Ascending aorta (tissue), 2 donors: ENCODE data around the gene GALNT13. TPM values are rescaled to one million over a fixed set of nuclear protein-coding genes. Genes with fewer than 3 reads are reported as not detected.

Experiments used
- DNase-seq, 2 donors: peaks; one replicate each; pipeline ENCODE4 v3.0.0-alpha.2; 2019; ENCODE audit warnings: low spot score in 2 of 2
- H3K27ac ChIP-seq, 2 donors: fragments of 200-600 bp; sonication (generic); one replicate each; pipeline ENCODE4 v1.5.1; 2016 to 2017; ENCODE audit warnings: mild to moderate bottlenecking in 1 of 2
- H3K27me3 ChIP-seq: fragments of 200-600 bp; sonication (generic); one replicate; pipeline ENCODE4 v1.5.1; 2017
- H3K36me3 ChIP-seq, 2 donors: fragments of 200-600 bp; sonication (generic); one replicate each; pipeline ENCODE4 v1.5.1; 2016
- H3K4me1 ChIP-seq, 2 donors: fragments of 200-600 bp; sonication (generic); one replicate each; pipeline ENCODE4 v1.5.1; 2016 to 2017; ENCODE audit warnings: mild to moderate bottlenecking in 1 of 2
- H3K4me3 ChIP-seq, 2 donors: fragments of 200-600 bp; sonication (generic); one replicate each; pipeline ENCODE4 v1.5.1; 2016 to 2017; ENCODE audit warnings: mild to moderate bottlenecking in 1 of 2
- H3K9me3 ChIP-seq, 2 donors: fragments of 200-600 bp; sonication (generic); one replicate each; pipeline ENCODE4 v1.5.1; 2016
- intact Hi-C: fragments of 100-400 bp; cut with DNase I; formaldehyde crosslinking; loops from one replicate; pipeline ENCODE4 v1.15.1; 2023
- total RNA-seq: library from RNA; depleted of rRNA; stranded (reverse); fragments of >200 nt; gene quantifications from one replicate; pipeline ENCODE4 v1.1.0, GENCODE V29; 2016
- TF ChIP-seq, protein P1 (sequence below), 3 experiments: fragments of 200-600 bp in 2 of 3; fragments of 450-650 bp in 1 of 3; sonication (generic) in 2 of 3; IDR thresholded peaks; one replicate each; pipeline ENCODE4 v1.5.1; 2016 to 2019; ENCODE audit warnings: antibody characterized with exemption in 3 of 3, mild to moderate bottlenecking in 1 of 3, moderate library complexity in 1 of 3

The GALNT13 gene
- total RNA-seq, 1 donor from 2014 or later, result not detected

DNA sequence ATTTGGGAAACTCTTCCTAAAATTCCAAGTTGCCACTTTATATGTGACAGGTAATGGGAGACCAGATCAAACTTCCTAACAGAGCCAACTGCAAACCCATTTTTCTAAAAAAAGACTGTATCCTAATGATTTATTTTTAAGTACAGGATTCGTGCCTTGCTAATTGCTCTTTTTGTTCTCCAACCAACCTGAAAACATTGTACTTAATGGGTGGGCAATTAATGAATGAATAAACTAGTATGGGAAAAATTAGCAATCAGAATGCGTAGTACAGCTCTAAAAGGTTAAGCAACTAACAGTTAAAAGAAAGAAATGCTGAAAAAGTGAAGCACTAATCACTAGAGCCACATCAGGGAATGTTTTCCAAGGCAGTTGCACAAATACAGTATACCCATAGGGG, 609.6 kb downstream of the GALNT13 start:
- H3K9me3 ChIP-seq, result no peaks in the 10 kb centered on the region
- no peaks in the 10 kb centered on the region for H3K27me3 ChIP-seq
- no peak for DNase-seq
- H3K27ac ChIP-seq, result no peak overlapping the region
- no peaks in the 10 kb centered on the region for H3K36me3 ChIP-seq
- H3K4me1 ChIP-seq, result no peaks in the 10 kb centered on the region
- TF ChIP-seq, protein P1, sequence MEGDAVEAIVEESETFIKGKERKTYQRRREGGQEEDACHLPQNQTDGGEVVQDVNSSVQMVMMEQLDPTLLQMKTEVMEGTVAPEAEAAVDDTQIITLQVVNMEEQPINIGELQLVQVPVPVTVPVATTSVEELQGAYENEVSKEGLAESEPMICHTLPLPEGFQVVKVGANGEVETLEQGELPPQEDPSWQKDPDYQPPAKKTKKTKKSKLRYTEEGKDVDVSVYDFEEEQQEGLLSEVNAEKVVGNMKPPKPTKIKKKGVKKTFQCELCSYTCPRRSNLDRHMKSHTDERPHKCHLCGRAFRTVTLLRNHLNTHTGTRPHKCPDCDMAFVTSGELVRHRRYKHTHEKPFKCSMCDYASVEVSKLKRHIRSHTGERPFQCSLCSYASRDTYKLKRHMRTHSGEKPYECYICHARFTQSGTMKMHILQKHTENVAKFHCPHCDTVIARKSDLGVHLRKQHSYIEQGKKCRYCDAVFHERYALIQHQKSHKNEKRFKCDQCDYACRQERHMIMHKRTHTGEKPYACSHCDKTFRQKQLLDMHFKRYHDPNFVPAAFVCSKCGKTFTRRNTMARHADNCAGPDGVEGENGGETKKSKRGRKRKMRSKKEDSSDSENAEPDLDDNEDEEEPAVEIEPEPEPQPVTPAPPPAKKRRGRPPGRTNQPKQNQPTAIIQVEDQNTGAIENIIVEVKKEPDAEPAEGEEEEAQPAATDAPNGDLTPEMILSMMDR (IDR thresholded peaks at IDR 0.05), result no peak
- H3K4me3 ChIP-seq, result no peak overlapping the region
- intact Hi-C loops, result no loop called here

DNA sequence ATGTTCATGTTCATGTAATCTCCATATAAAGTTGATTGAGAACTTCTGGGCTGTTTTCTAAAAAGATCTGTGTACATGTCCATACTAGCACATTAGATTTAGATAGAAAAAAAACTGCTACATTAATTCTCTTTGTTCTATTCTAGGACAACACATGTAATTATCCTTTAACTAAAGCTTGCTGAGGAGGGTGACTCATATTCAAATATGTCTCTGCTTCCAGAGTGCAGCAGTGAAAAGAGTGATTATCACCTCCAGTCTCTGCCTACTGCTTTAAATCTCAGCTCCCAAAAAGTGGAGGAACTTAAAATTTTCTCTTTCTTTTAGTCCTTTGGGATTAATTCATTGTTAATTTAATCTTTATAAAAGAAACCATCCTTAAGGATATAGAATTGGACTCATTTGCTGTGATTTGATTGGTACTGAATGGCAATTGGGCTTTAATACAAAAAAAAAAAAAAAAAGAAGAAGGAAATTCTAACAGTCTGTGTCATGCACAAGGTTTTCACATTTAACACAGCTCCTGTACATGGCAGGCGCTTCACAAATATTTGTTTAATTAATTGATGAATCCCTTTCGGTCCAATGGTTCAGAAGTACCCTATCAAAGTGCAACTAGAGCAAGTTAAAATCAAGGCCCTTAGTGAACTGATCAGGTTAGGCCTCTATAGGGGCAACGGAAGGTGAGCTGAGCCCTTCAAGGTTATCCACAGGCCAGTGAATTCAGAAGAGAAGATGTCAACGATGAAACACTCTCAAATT, 612.8 kb downstream of the GALNT13 start:
- no peaks in the 10 kb centered on the region for H3K27me3 ChIP-seq
- DNase-seq, result no peak
- TF ChIP-seq, protein P1 (IDR thresholded peaks at IDR 0.05), result no peak
- no peak overlapping the region for H3K27ac ChIP-seq
- H3K9me3 ChIP-seq, result no peaks in the 10 kb centered on the region
- H3K4me1 ChIP-seq, result no peaks in the 10 kb centered on the region
- intact Hi-C loops, result no loop called here
- H3K4me3 ChIP-seq, result no peak overlapping the region
- no peaks in the 10 kb centered on the region for H3K36me3 ChIP-seq

DNA sequence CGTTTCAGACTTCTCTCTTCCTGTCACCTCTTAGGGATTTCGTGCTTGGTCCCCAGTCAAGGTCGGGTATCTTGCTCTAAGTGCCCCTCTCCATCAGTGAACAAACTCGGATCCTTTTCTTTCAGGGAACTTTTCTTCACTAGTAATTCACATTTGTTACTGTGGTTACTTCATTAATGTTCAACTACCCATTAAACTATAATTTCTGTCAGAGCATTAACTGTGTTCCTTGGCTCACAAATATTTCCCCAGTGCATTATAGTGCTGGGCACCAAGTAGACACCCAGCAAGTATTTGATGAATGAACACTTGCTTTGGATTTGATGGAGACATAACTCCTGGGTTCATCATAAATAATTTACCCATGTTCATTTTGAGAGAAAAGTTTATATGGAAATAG, 617.1 kb downstream of the GALNT13 start:
- Histone ChIP-seq H3K27me3 (no peaks in the 10 kb centered on the region), H3K27ac (no peak overlapping the region), H3K4me3 (no peak overlapping the region), H3K36me3 (no peaks in the 10 kb centered on the region), H3K4me1 (no peaks in the 10 kb centered on the region), H3K9me3 (no peaks in the 10 kb centered on the region)
- TF ChIP-seq, protein P1 (IDR thresholded peaks at IDR 0.05), result no peak
- no peak for DNase-seq
- intact Hi-C loops, result no loop called here

DNA sequence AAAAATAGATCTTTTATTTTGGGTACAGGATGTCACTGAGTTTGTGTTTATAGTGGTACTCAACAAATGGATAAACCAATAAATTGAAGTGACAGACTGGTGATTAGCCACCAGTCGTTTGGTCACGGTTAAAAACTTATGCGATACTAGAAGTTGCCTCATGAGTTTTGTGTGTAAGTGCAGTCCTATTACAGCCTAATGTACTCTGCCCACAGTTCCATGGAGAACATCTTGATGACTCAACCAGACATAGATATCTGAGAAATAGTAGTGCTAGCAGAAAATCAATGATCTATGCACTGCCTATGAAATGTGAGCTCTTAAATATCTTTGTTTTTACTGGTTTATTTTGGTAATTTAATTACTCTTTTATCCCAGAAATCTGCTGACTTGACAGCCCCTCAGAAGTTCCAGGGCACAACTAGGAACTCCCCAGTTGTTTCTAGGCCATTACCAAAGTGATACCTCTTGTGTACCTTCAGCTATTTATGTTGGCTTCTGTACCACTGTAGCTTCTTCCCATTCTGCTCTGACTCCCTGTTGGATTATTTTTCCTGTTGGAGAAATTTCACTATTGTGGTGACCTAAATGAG, 617.6 kb downstream of the GALNT13 start:
- no peak overlapping the region for H3K27ac ChIP-seq
- no peak overlapping the region for H3K4me3 ChIP-seq
- no peak for DNase-seq
- H3K27me3 ChIP-seq, result no peaks in the 10 kb centered on the region
- no peaks in the 10 kb centered on the region for H3K36me3 ChIP-seq
- TF ChIP-seq, protein P1 (IDR thresholded peaks at IDR 0.05), result no peak
- no peaks in the 10 kb centered on the region for H3K9me3 ChIP-seq
- intact Hi-C loops, result no loop called here
- H3K4me1 ChIP-seq, result no peaks in the 10 kb centered on the region

DNA sequence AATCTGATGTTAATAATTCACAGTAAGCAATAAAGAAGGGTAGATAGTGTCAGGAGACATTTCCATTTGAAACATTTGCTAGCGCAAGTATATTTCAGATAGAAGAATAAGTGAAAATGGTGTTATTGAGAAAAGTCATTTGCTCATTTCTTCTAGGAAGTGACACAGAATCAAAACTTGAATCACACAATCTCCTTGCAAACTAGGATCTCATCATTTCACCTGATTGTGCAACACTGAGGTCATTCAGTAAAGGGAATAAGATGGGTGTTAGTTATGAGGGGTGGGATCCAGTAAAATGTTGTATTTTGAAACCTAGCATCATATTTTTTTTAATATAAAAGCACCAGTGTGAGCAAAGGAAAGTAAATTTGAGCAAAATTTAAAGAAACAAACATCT, 618.8 kb downstream of the GALNT13 start:
- no peak overlapping the region for H3K4me3 ChIP-seq
- intact Hi-C loops, result no loop called here
- DNase-seq, result no peak
- no peak overlapping the region for H3K27ac ChIP-seq
- H3K27me3 ChIP-seq, result no peaks in the 10 kb centered on the region
- no peaks in the 10 kb centered on the region for H3K36me3 ChIP-seq
- H3K9me3 ChIP-seq, result no peaks in the 10 kb centered on the region
- H3K4me1 ChIP-seq, result no peaks in the 10 kb centered on the region
- TF ChIP-seq, protein P1 (IDR thresholded peaks at IDR 0.05), result no peak
